HG03103 (cell line): Measurements from ENCODE around the gene DISP3.

Experiments
- ATAC-seq: cut with Tn5 transposase; IDR thresholded peaks from one replicate; pipeline ENCODE4 v1.9.1; 2021; ENCODE audit warnings: low read depth; ENCODE audit not compliant: unreplicated experiment

Gene DISP3

GRCh38 chr1:11478571-11479374 is at the start of gene DISP3:
Gene DISP3 (plus strand): TSS chr1:11479155. CDS start chr1:11500993, 21,838 bp downstream.
- peak; percentile 51 for ATAC-seq

- ATAC-seq = no peak
Observed at GRCh38 chr1:11429226-11429625, 49.7 kb upstream of the DISP3 start.

- no peak for ATAC-seq
Observed at GRCh38 chr1:11429935-11430334, 49.0 kb upstream of the DISP3 start.

- ATAC-seq = no peak
Observed at GRCh38 chr1:11431941-11432507, 46.9 kb upstream of the DISP3 start.

- no peak for ATAC-seq
Observed at GRCh38 chr1:11432526-11432925, 46.4 kb upstream of the DISP3 start.

GRCh38 chr1:11434501-11434900 is 44.5 kb upstream of the DISP3 start:
- no peak for ATAC-seq

- no peak for ATAC-seq
Observed at GRCh38 chr1:11434926-11435325, 44.0 kb upstream of the DISP3 start.

GRCh38 chr1:11438996-11439395 is 40.0 kb upstream of the DISP3 start:
- ATAC-seq = no peak

GRCh38 chr1:11441211-11441952 is 37.6 kb upstream of the DISP3 start:
- no peak for ATAC-seq

- no peak for ATAC-seq
Observed at GRCh38 chr1:11443043-11443442, 35.9 kb upstream of the DISP3 start.

- ATAC-seq = no peak
Observed at GRCh38 chr1:11443961-11444658, 34.8 kb upstream of the DISP3 start.

GRCh38 chr1:11444907-11445306 is 34.0 kb upstream of the DISP3 start:
- no peak for ATAC-seq

DNA sequence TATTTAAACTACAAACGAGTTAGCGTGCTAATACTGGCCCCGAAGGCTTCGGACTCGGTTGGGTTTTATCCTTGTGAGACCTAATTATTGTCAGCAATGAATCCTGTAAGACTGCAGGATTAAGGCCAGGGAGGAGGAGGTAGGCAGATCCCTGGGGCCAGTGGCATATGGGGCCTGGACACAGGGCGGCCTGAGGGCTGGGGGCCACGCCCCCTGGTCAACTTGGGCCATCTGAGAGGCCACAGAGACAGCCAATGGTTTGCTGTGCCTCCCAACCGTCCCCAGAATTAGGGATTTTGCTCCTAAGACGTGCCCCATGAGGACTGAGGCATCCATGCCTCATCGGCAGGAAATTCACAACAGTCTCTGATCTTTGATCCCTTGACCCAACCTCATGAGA is 31.1 kb upstream of the DISP3 start:
- no peak for ATAC-seq

GRCh38 chr1:11448373-11449099 is 30.4 kb upstream of the DISP3 start:
- ATAC-seq = no peak

GRCh38 chr1:11449100-11449403 is 29.9 kb upstream of the DISP3 start:
- ATAC-seq = no peak

DNA sequence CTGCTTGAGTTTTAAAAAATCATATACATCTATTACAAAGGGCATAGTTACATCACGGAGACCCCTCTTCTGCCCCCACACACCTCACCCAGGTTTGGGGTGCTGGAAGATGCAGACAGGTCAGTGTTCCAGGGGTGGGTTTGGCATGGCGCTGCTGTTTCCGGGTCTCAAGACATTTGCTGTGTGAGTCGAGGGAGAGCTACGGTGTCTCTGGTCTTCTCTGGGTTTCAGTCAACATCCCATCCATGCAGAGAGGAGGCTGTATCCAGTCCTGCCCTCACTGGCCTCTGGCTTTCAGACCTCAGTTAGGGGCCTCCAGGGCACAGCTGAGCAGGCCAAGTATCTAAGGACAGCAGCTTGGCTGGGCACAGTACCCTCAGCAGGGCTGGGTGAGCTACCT is 28.6 kb upstream of the DISP3 start:
- ATAC-seq = no peak

DNA sequence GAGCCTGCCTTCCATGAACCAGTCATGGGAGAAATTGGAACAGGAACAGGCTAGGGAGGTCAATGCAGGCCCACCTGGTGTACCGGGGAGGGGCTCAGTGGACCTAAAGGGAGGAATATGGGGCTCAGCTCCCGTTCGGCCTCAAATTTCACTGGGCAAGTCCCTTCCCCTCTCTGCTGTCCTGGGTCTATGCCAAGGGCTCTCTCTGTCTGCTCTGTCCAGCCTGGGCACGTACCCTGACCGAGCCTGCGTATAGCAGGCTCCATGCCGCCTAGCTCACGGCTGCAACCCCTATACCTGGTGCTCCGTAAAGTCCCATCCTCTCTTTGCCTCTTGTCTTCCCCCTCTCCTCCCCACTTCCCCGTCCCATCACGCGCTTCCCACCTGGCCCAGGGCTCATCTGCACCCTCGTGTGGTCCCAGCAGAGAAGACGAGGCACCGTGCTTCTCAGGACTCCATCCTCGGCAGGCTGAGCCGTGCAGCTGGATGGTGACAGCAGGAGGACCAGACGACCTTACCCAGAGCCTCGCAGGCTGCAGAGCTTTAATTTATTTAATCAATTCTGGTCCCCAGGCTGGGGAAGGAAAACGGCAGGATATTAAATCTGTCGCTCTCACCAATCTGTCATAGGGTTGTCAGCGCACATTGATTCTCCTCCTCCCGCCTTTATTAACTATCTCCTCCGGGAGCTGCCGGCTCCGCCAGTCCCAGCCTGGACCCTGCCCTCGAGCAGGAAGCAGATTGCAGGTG is 25.0 kb upstream of the DISP3 start:
- ATAC-seq = no peak

DNA sequence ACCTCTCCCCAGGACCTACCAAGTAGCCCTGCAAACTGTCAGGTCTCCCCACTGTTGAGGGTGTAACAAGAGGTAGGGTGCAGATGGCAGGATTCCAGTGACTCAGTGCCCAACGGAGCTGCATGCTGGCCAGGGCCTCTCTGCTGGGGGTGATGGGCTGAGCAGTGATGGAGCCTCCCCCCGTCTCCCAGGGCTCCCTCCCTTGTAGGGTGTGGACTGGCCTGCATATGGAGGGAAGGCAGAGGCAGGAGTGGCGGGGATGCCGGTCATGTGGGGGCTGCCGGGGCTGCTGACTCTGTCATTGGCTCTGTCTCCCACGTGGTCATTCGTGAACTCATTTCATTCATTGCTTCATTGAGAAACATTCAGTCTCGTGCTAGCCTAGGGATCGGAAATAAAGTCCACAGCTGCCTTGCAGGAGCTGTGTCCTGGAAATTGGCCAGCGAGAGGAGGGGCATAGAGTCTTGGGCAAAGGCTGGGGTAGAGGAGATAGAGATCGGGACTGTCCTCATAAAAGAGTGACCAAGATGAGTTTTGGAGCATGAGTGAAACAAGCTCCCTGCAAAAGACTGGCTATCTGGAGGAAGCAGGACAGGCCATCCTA is 22.9 kb upstream of the DISP3 start:
- ATAC-seq = no peak

DNA sequence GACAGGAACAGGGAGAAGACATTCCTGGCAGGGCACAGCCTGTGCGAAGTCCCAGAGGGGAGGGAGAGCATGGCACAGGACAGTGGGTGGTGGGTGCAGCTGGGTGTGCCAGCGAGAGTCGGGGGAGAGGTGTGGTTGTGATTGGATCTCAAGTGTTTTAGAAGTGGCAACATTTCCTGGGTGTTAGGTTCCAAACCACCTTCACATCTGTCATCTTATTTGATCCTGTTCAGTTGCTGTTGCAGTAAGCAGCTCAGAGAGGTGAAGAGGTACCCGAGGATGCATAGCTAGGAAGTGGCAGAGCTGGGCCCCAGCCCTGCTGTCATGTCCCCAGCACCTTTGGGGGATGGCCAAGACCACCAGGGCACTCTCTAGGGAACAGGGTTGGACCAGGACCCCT is 22.0 kb upstream of the DISP3 start:
- ATAC-seq = no peak
